Measurements from ENCODE around the gene C1GALT1C1.

C1GALT1C1 gene

DNA sequence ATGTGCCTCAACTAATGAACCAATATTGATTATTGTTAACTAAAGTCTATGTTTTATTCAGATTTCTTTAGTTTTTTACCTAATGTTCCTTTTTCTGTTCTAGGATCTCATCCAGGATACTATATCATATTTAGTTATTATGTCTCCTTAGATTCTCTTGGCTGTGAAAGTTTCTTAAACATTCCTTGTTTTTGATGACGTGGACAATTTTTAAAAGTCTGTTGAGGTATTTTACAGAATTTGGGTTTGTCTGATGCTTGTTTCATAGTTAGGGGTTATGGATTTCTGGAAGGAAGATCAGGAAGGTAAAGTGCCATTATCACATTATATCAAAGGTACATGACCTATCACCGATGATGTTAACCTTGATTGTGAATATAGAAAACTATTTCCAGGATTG lies 44.2 kb downstream of the C1GALT1C1 start:
- in situ Hi-C loops (cut with HindIII; ENCODE audit: low sequenced_read_pairs): no loop called here
